HepG2 (cell line): ENCODE measurements around the gene BSND. TPM values are rescaled to one million over a fixed set of nuclear protein-coding genes. Genes with fewer than 3 reads are reported as not detected.
"Not testable (repeated sequence)": the region's sequence is repeated elsewhere in the genome, so short reads cannot be mapped to it uniquely, and the experiment has no call there.

Experiments used
- ATAC-seq: fragments of 200-7000 bp; cut with Tn5 transposase; 3 replicates; pipeline ENCODE4 v1.9.1; 2020; ENCODE audit warnings: mild to moderate bottlenecking, moderate library complexity
- BruUV-seq: library from RNA; stranded (reverse); fragments of 400-500 nt; replicated peaks from 2 replicates; lab custom pipeline; 2021; lab: Mats Ljungman, UMichigan
- CTCF ChIA-PET: fragments of 300-600 bp; formaldehyde crosslinking; extraction: SDS; loops from one replicate; lab custom pipeline; 2021; ENCODE audit warnings: low total read pairs, inconsistent platforms, low intra/inter-chr PET ratio; lab: Yijun Ruan, JAX
- POLR2A ChIA-PET: fragments of 350-600 bp; sonication (Branson Sonifier 250); formaldehyde crosslinking; loops from one replicate; lab custom pipeline; 2020; ENCODE audit warnings: antibody characterized with exemption, inconsistent platforms; lab: Yijun Ruan, JAX
- DNase-seq: peaks from one replicate; pipeline ENCODE4 v3.0.0-alpha.2; 2015; ENCODE audit warnings: low spot score
- FAIRE-seq: peaks from 3 replicates; lab custom pipeline; 2011; peaks lifted over from hg19 to GRCh38; lab: Jason Lieb, UNC
- H2AFZ ChIP-seq: one replicate; pipeline ENCODE4 v1.6.1; 2011; ENCODE audit warnings: low read length, inconsistent platforms
- H3K27ac ChIP-seq: fragments of 300-600 bp; 3 replicates; pipeline ENCODE4 v1.8.0; 2011; ENCODE audit warnings: mixed run types, mild to moderate bottlenecking, mixed read lengths, low read length, inconsistent platforms; ENCODE audit not compliant: insufficient read depth; ENCODE audit errors: extremely low read length
- H3K27me3 ChIP-seq, 2 experiments: fragments of 200-600 bp in 1 of 2; 2 replicates in 1 of 2; 3 replicates in 1 of 2; pipeline versions ENCODE4 v1.6.0 to v1.8.0; 2011; ENCODE audit warnings: low read length in 2 of 2, mild to moderate bottlenecking in 2 of 2, moderate library complexity in 2 of 2, inconsistent platforms in 1 of 2; ENCODE audit not compliant: insufficient read depth in 2 of 2, control insufficient read depth in 1 of 2
- H3K36me3 ChIP-seq, 2 experiments: fragments of 200-600 bp in 1 of 2; replicated peaks in 1 of 2; 2 replicates in 1 of 2; 3 replicates in 1 of 2; pipeline versions ENCODE4 v1.5.1 to v1.8.0; 2011; ENCODE audit warnings: low read length in 2 of 2, inconsistent platforms in 1 of 2; ENCODE audit not compliant: insufficient read depth in 2 of 2, control insufficient read depth in 1 of 2
- H3K4me1 ChIP-seq: 2 replicates; pipeline ENCODE4 v1.5.1; 2012; ENCODE audit warnings: low read length, inconsistent platforms; ENCODE audit not compliant: insufficient read depth
- H3K4me2 ChIP-seq: 2 replicates; pipeline ENCODE4 v1.6.0; 2011; ENCODE audit warnings: low read depth, low read length, inconsistent platforms
- H3K4me3 ChIP-seq, 3 experiments: fragments of 200-600 bp in 1 of 3; sonication (generic), shearing (Covaris generic) in 1 of 3; replicated peaks in 1 of 3; 2 replicates each; pipeline ENCODE4 v1.5.1; 2011 to 2016; ENCODE audit warnings: low read length in 3 of 3, inconsistent platforms in 2 of 3, low read depth in 2 of 3, mild to moderate bottlenecking in 2 of 3, control low read depth in 1 of 3, mixed read lengths in 1 of 3; ENCODE audit not compliant: insufficient read depth in 1 of 3
- H3K79me2 ChIP-seq: one replicate; pipeline ENCODE4 v1.6.1; 2011; ENCODE audit warnings: low read length, inconsistent platforms; ENCODE audit not compliant: insufficient read depth
- H3K9ac ChIP-seq: 2 replicates; pipeline ENCODE4 v1.6.0; 2011; ENCODE audit warnings: mild to moderate bottlenecking, low read depth, low read length, inconsistent platforms; ENCODE audit not compliant: insufficient read depth
- H3K9me3 ChIP-seq: 2 replicates; pipeline ENCODE4 v1.5.1; 2012; ENCODE audit warnings: mild to moderate bottlenecking, low read length
- H4K20me1 ChIP-seq: 2 replicates; pipeline ENCODE4 v1.6.0; 2011; ENCODE audit warnings: inconsistent platforms, mild to moderate bottlenecking, low read length, moderate library complexity; ENCODE audit not compliant: insufficient read depth
- CSRNP2 ChIP-seq: sonication (generic); formaldehyde crosslinking; conservative IDR thresholded peaks from 2 replicates; pipeline ENCODE4 v1.8.0; 2022; ENCODE audit warnings: low read depth, missing genetic modification reagents
- ETV5 ChIP-seq: IDR thresholded peaks from 2 replicates; pipeline ENCODE4 v1.6.1; 2018; ENCODE audit warnings: missing biosample characterization, missing genetic modification reagents, inconsistent platforms, borderline replicate concordance
- GATAD2A ChIP-seq: IDR thresholded peaks from 2 replicates; pipeline ENCODE4 v1.6.1; 2016
- HNRNPL ChIP-seq: fragments of 200-400 bp; formaldehyde crosslinking; IDR thresholded peaks from 2 replicates; pipeline ENCODE4 v1.6.1; 2017; ENCODE audit warnings: mild to moderate bottlenecking, low read depth, low read length
- KDM5B ChIP-seq: sonication (generic); formaldehyde crosslinking; IDR thresholded peaks from 2 replicates; pipeline ENCODE4 v1.4.0; 2020; ENCODE audit warnings: missing genetic modification reagents, mild to moderate bottlenecking, borderline replicate concordance
- KMT2A ChIP-seq: sonication (generic); formaldehyde crosslinking; IDR thresholded peaks from 2 replicates; pipeline ENCODE4 v1.4.0; 2020; ENCODE audit warnings: missing genetic modification reagents
- KMT2B ChIP-seq: IDR thresholded peaks from 2 replicates; pipeline ENCODE4 v1.6.1; 2016; ENCODE audit warnings: missing genetic modification reagents, missing compliant biosample characterization
- MED8 ChIP-seq: sonication (generic); formaldehyde crosslinking; IDR thresholded peaks from 2 replicates; pipeline ENCODE4 v1.8.1; 2023; ENCODE audit warnings: mild to moderate bottlenecking, missing genetic modification reagents; ENCODE audit not compliant: insufficient replicate concordance
- NCOA2 ChIP-seq: sonication (generic); formaldehyde crosslinking; IDR thresholded peaks from 2 replicates; pipeline ENCODE4 v1.8.0; 2022; ENCODE audit warnings: inconsistent platforms
- NCOR1 ChIP-seq: fragments of 200-600 bp; sonication (generic); IDR thresholded peaks from 2 replicates; pipeline ENCODE4 v1.7.0; 2017; ENCODE audit warnings: antibody characterized with exemption, low read length, borderline replicate concordance
- SIX1 ChIP-seq: sonication (generic); formaldehyde crosslinking; IDR thresholded peaks from 2 replicates; pipeline ENCODE4 v1.4.0; 2020; ENCODE audit warnings: missing genetic modification reagents, borderline replicate concordance
- SRSF9 ChIP-seq: fragments of 200-400 bp; formaldehyde crosslinking; IDR thresholded peaks from 2 replicates; pipeline ENCODE4 v1.6.1; 2018; ENCODE audit warnings: borderline replicate concordance, mild to moderate bottlenecking, low read depth, low read length; ENCODE audit not compliant: insufficient read depth, poor library complexity, severe bottlenecking
- XRCC5 ChIP-seq: fragments of 200-400 bp; formaldehyde crosslinking; optimal IDR thresholded peaks from 2 replicates; pipeline ENCODE3; 2017; ENCODE audit warnings: mild to moderate bottlenecking, low read length
- ZNF260 ChIP-seq: sonication (generic); formaldehyde crosslinking; IDR thresholded peaks from 2 replicates; pipeline ENCODE4 v1.4.0; 2020; ENCODE audit warnings: missing genetic modification reagents, low read depth, mild to moderate bottlenecking, borderline replicate concordance
- ZNF331 ChIP-seq: sonication (generic); formaldehyde crosslinking; IDR thresholded peaks from 2 replicates; pipeline ENCODE4 v1.4.0; 2020; ENCODE audit warnings: missing genetic modification reagents
- ZNF367 ChIP-seq: sonication (generic); formaldehyde crosslinking; IDR thresholded peaks from 2 replicates; pipeline ENCODE4 v1.4.0; 2020; ENCODE audit warnings: missing genetic modification reagents, borderline replicate concordance
- ZNF547 ChIP-seq: sonication (generic); formaldehyde crosslinking; IDR thresholded peaks from 2 replicates; pipeline ENCODE4 v1.5.1; 2020; ENCODE audit warnings: mild to moderate bottlenecking, missing genetic modification reagents
- ZNF574 ChIP-seq: sonication (generic); formaldehyde crosslinking; IDR thresholded peaks from 2 replicates; pipeline ENCODE4 v1.4.0; 2020; ENCODE audit warnings: missing genetic modification reagents
- ZNF781 ChIP-seq: sonication (generic); formaldehyde crosslinking; IDR thresholded peaks from 2 replicates; pipeline ENCODE4 v1.5.1; 2020; ENCODE audit warnings: borderline replicate concordance, mild to moderate bottlenecking, missing genetic modification reagents; ENCODE audit errors: not compliant biosample characterization
- ZNF850 ChIP-seq: sonication (generic); formaldehyde crosslinking; conservative IDR thresholded peaks from 2 replicates; pipeline ENCODE4 v1.9.0; 2021; ENCODE audit warnings: mild to moderate bottlenecking, missing genetic modification reagents
- WGBS: methylation state at CpG from one replicate; pipeline ENCODE4 v1.1.6; 2017; ENCODE audit warnings: low lambda C conversion rate; 5-methylcytosine and 5-hydroxymethylcytosine counted together
- in situ Hi-C: cut with HindIII; loops from 2 replicates; pipeline ENCODE4 v1.10.0; 2017; ENCODE audit warnings: low pct_unique_long_range_greater_than_20kb; ENCODE audit not compliant: extremely low pct_ligation_motif_present
- intact Hi-C: fragments of 100-400 bp; cut with micrococcal nuclease; formaldehyde crosslinking; loops from one replicate; pipeline ENCODE4 v1.10.0; 2022; ENCODE audit not compliant: unreplicated experiment
- polyA plus RNA-seq, 8 experiments: library from polyadenylated mRNA; depleted of rRNA in 3 of 8; stranded (reverse) in 7 of 8; unstranded in 1 of 8; fragments of >200 nt; fragmentation: Illumina TruSeq in 4 of 8; extraction: Trizol in 4 of 8; gene quantifications; 2 replicates each; pipeline versions ENCODE4 v1.2.1 to v1.2.3, GENCODE V29; 2011 to 2016; ENCODE audit warnings: low read depth in 4 of 8, missing spikeins in 1 of 8, mixed read lengths in 1 of 8; ENCODE audit not compliant: insufficient read depth in 1 of 8
- total RNA-seq, 5 experiments: library from RNA; depleted of rRNA; stranded (reverse); fragments of >200 nt; fragmentation: Illumina TruSeq; extraction: Trizol; gene quantifications; 2 replicates each; pipeline ENCODE4 v1.2.3, GENCODE V29; 2016; ENCODE audit warnings: low read depth in 1 of 5

The BSND gene
- total and polyA plus RNA-seq, 2 of the 13 experiments (the other 11 are each of a cell fraction or from before 2014, with no cell fraction given), result not detected

GRCh38 chr1:55021942-55022546 lies 23.3 kb downstream of the BSND start (continued):
- no peak for TF ChIP-seq ZNF260 (CRISPR knock-in tag)
- 0 out of 2 replicates have a peak, but pooled peaks have one; percentile 25 for TF ChIP-seq NCOA2 (CRISPR knock-in tag)
- TF ChIP-seq XRCC5, result peak; percentile 95
- no peak for TF ChIP-seq ZNF367 (CRISPR knock-in tag)
- TF ChIP-seq NCOR1, result no peak
- TF ChIP-seq KDM5B (CRISPR knock-in tag), result peak; percentile 27; the same call in 1 of the 2 replicates
- TF ChIP-seq ZNF331, result peak; percentile 55; the same call in 1 of the 2 replicates
- TF ChIP-seq SIX1 (CRISPR knock-in tag), result 0 out of 2 replicates have a peak, but pooled peaks have one; percentile 22
- 0 out of 2 replicates have a peak, but pooled peaks have one; percentile 40 for TF ChIP-seq ZNF547 (CRISPR knock-in tag)
- TF ChIP-seq MED8 (CRISPR knock-in tag), result no peak
- TF ChIP-seq ETV5 (CRISPR knock-in tag), result peak; percentile 63; the same call in 1 of the 2 replicates
- TF ChIP-seq ZNF574, result peak; percentile 55; the same call in 1 of the 2 replicates
- no peak for TF ChIP-seq KMT2B (CRISPR knock-in tag)
- TF ChIP-seq GATAD2A (CRISPR knock-in tag), result peak; percentile 37; the same call in 1 of the 2 replicates
- no peak for TF ChIP-seq SRSF9
- TF ChIP-seq HNRNPL, result peak; percentile 93
- TF ChIP-seq ZNF850 (CRISPR knock-in tag), result no peak
- TF ChIP-seq KMT2A (CRISPR knock-in tag), result no peak
- no peak for TF ChIP-seq CSRNP2 (CRISPR knock-in tag)
- peak; percentile 73 for TF ChIP-seq ZNF781

GRCh38 chr1:55024163-55024562 lies 25.4 kb downstream of the BSND start:
- H3K4me3 ChIP-seq, H3K27ac ChIP-seq, H4K20me1 ChIP-seq, H3K9me3 ChIP-seq, H3K9ac ChIP-seq, H3K36me3 ChIP-seq, FAIRE-seq, ATAC-seq, in situ Hi-C loops, H3K4me2 ChIP-seq, DNase-seq, H3K79me2 ChIP-seq, BruUV-seq, H2AFZ ChIP-seq, CTCF ChIA-PET, POLR2A ChIA-PET: not testable (repeated sequence)
- peaks cover 0 to 11% of the 10 kb centered on the region in 2 experiments; a peak in 2 of 5 replicates for H3K27me3 ChIP-seq
- intact Hi-C loops, result loop anchor here (5.0 kb wide), 1 partner anchor 157 kb away; no protein-coding TSS in a partner anchor
- H3K4me1 ChIP-seq, result peaks cover 11% of the 10 kb centered on the region
- 52% methylated on average over 10 of the region's 10 CpGs for WGBS
